Stimulated activated CD8-positive, alpha-beta memory T cell treated with anti-CD3 and anti-CD28 coated beads, Interleukin-2, amount 100 ng/mL, for 48 hours (primary cell): Measurements from ENCODE around the gene APH1B.

ENCODE experiments used
- DNase-seq, 2 donors: peaks; one replicate each; pipeline ENCODE4 v3.0.0-alpha.2; 2020; ENCODE audit warnings: low read depth in 2 of 2

APH1B gene

DNA sequence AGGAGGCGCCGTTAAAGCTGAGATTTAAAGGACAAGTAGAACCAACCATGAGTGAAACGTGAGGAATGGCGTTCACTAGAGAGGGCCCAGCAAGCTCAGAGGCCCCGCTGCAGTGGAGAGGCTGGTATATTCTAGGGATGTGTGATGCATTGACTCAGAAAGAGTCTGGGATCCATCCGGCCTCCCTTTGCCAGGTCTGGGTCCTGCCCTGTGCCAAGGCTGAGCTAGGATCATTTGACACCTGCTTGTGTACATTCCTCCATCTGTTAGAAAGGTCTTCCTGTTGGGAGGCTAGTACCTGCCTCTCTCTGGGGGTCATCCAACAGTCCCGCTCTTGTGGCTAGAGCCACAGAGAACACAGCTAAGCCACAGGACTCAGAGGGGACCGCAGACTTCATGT lies 75.9 kb downstream of the APH1B start:
- no peak for DNase-seq

DNA sequence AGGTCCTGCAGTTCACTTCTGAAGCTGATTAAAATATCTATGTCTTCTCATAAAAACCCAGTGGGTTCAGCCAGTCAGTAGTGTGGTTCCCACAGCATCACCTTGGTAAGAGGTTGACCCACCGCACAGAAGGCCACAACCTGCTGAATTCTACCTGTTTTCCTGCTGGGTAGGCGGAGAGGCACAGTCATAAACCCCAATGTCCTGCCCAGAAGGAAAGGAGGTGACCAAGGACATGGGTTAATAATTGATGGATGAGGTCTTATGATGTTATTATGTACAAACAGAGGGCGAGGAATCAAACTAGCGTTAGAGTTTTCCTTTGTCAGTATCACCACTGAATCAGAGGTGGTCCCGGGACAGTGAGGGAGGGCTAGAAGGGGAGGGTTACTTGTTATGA lies 76.5 kb downstream of the APH1B start:
- DNase-seq, result no peak

DNA sequence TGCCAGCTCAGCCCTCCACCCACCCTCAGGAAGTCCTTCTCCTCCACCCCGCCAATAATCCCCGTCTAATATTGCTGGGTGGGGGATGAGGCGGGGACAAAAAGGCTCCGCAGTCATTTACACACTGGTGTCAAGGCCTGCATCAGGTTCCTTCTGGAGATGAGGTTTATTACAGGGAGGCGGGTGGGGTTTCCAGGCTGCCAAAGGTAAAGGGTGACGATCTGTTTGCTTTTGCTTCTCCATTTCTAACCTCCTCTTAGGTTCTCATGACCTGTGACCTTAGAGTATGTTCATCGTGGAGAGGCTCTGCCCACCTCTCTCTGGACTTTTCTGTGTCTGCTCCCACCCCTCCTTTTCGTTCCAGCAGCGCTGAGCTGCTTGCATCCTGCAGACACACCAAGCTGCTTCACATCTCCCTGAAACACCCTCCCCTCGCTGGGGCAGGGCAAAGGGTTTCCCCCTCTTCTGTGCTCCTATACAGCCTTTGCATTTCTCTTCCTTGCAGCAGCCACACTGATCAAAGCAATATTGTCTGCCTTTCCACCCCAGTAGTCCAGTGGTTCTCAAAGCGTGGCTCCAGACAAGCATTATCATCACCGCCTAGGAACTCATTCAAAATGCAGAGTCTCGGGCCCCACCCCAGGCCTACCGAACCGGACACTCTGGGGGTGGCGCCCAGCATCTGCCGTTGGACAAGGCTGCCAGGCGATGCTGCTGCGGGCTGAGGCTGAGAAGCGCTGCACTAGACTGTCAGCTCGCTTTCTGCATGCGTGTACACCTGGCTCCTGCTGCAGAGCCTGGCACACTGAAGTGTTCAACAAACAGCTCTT lies 77.6 kb downstream of the APH1B start:
- no peak for DNase-seq

DNA sequence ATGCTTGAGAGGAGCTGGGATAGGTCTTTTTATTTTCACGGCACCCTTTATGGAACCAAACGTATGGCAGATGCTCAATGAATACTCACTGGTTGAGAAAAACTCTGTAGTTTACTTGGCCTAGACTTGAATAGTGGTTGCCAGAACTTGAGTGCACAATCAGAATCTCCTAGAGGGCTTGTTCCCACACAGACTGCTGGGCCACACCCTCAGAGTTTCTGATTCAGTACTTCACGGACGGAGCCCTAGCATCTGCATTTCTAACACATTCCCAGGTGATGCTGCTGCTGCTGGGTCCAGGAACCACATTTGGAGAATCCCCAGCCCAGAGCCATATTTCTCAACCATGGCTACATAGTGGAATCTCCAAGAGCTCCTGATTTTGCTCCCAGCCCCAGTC lies 79.7 kb downstream of the APH1B start:
- DNase-seq, result no peak

DNA sequence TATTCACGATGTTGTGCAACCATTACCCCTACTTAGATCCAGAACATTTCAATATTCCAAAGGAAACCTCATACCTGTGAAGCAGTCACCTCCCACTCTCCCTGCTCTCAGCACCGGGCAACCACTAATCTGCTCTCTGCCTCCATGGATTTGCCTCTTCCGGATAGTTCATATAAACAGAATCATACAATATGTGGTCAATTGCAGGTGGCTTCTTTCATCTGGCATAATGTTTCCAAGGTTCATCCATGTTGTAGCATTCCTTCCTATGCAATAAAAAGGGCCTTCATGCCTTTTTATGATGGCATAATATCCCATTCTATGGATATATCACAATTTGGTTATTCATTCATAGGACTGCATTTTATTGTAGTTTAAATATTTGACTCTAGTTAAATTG lies 80.3 kb downstream of the APH1B start:
- DNase-seq, result no peak

DNA sequence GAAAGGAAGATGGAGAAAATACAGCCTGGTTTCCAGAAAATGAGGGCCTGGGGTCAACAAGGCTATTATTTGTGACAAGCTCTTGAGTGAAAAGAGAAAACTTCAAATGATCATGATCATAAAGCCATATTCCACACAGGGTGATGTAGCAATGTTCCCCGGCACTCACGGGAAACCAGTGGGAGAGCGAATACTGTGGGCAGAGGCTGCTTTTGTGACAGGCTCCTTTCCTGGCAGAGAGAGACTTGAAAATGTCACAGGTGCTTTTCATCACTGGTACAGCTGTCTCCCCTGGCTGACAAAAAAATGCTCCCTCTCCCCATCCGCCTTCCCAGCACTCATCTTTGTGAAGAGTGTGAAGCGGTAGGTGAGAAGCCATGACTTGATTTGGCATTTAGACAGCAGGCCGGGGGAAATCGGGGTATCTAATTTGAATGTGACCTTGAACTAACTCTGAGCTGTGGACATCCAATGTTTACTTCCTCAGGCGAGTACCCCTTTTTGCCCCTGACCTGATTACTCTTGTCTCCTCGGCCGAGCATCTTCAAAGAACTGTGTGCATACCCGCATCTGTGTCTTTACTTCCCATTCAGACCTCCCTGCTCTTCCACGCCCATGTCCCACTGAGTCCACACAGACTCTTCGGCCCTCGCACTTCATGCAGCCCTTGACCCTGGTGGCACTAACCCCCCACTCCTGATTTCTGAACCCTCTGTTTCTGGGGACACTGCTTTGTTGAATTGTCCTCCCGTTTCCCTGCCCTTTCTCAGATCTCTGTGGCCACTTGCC lies 81.0 kb downstream of the APH1B start:
- DNase-seq, result no peak
